Ureter (tissue), 1 donor: ENCODE results near the gene CRACR2B. TPM values are rescaled to one million over a fixed set of nuclear protein-coding genes. Genes with fewer than 3 reads are reported as not detected.

Experiments used
- DNase-seq: peaks from one replicate; pipeline ENCODE4 v3.0.0-alpha.2; 2020; ENCODE audit warnings: low spot score
- total RNA-seq: library from RNA; stranded (reverse); gene quantifications from one replicate; pipeline ENCODE4 v1.2.4, GENCODE V29; 2023
- donor health status: DM: yes; HTN: yes; CAD: no.

CRACR2B gene
- total RNA-seq, 1 donor from 2014 or later: 45.8 TPM

DNA sequence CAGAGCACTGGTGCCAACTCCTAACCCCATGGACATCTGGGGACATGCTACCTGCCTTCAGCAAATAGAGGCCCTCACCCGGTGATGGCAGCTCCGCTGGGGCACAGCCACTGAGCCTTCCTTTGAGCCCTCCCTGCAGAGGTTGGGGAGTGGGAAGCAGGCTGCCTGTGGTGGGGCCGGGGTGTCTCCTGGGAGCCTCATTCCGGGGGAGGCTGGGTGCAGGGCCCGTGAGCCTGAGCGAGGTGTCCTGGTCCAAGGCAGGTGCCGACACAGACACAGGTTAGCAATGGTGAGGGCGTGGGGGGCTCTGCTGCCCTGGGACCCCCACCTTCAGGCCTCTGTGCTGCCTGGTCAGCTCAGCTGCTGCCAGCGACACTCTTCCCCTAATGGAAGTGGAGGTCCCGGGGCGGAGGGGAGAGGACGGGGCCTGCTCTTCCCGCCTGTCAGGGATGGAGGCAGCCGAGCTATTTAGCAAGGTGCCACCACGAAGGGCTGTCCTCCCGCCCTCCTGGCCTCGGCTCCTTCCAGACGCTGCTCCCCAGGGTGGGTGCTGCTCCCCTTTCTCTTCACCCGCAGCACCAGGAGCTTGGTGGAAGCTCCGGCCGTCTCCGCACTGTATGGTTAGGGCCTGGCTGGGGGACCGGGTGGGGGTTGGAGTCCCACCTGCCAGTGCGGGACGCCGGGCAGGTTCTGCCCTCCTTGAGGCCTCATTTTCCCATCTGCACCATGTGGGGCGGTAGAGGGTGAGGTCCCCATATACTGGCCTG is 26.1 kb downstream of the CRACR2B start:
- DNase-seq: no peak

DNA sequence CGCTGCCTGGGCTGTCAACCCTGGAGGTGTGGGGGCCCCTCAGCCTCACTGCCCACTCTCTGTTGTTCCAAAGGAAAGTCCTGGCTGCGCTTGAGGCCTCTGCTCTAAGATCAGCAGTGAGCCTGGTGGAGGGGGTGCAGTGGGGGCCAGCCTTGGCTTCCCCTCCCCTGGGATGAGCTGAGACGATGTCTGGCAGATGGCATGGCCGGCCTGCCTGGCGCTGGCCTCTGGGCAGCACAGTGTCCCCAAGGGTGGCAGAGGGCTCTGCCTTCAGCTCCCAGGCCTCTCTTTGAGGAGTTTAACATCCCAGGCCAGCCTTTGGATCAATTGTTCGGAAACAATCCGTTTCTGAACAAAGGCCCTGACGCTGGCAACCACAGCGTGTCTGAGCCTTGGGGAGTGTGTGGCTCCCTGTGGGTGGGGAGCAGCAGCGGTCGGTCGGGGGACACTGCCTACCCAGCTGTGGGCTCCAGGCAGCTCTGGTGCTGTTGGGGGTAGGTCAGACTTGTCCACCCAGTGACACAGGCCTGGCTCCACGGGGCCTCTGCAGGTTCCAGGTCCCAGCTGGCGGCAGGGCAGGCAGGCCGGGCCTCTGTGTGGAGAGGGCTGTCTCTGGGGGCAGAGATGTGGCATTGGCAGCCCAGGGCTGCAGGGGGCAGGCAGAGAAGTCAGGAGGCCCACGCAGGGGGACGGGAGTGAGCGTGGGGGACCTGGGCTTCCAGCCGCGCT is 27.0 kb downstream of the CRACR2B start:
- no peak for DNase-seq

DNA sequence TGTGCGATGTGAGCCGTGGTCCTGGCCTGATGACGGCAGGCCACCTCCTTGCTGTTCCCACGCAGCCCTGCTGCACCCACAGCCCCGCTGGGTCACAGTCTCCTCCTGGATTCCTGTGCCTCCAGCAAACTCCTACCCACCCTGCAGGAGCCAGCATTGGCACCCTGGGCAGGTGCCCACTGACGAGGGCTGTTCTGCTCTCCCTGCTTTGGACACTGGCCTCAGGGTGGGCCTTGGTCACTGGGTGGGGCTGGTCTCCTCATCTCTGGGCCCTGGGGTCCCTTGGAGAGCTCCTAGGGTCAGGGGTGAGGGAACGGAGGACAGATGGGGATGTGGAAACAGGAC is 27.6 kb downstream of the CRACR2B start:
- no peak for DNase-seq

DNA sequence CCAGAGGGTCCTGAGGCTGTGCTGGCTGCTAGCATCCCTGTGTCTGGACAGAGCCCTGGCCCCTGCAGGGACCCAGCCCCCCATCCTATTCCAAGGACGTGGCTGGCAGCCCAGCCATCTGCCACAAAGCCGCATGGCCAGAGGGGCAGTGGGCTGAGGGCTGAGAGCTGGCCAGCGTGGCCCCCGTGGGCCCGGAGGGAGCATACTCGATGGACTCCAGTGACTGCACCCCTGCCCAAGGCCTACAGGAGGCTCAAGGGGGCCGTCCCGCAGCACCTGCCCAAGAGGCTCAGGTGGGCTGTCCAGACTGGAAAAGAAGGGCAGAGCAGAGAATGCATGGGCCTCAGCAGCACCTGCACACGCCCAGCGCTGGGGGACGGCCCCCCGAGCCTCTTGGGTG is 28.1 kb downstream of the CRACR2B start:
- no peak for DNase-seq

DNA sequence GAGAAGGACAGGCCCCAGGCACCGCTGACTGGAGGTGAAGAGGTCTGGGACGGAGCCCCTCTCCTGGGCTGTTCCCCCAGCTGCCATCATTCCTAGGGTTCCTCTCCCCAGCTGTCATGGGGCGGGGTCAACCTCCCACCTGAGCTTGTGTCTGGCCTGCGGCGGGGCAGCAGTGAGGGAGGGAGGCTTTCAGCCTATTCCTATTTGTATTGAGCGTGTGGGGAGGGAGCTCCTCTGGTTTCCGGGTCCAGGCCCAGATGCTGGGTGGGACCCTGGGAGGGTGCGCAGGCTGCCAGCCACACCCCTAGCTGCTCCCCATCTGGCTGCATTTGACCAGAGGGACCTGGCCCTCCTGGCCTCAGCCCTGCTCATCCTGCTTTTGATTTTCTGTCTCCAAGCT is 28.7 kb downstream of the CRACR2B start:
- DNase-seq: no peak

DNA sequence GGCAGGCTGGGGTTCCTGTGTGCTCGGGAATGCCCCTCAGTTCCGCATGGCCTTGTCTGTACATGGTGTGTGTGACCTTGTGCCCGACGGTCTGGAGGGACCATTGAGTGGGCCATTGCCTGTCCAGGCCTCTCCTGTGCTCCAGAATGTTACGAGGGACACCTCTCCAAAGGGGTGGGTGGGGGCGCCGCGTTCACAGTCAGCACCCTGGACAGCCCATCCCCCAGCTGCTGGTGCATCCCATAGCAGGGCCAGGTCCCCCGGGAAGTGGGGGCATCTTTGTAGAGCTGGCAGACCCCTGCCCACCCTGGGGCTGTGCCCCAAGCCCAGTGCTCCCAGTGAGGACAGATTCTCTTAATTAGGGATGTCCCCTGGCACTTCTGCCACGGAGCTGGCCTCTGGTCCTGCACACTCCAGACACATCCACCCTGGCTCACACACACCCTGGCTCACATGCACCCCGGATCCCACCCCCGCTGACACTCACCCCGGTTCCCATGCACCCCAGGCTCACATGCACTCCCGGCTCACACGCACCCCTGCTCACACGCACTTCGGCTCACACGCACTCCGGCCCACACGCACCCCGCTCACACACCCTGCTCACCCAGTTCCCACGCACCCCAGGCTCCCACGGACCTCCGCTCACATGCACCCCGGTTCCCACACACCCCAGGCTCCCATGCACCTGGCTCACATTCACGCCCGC is 30.5 kb downstream of the CRACR2B start:
- DNase-seq: no peak

DNA sequence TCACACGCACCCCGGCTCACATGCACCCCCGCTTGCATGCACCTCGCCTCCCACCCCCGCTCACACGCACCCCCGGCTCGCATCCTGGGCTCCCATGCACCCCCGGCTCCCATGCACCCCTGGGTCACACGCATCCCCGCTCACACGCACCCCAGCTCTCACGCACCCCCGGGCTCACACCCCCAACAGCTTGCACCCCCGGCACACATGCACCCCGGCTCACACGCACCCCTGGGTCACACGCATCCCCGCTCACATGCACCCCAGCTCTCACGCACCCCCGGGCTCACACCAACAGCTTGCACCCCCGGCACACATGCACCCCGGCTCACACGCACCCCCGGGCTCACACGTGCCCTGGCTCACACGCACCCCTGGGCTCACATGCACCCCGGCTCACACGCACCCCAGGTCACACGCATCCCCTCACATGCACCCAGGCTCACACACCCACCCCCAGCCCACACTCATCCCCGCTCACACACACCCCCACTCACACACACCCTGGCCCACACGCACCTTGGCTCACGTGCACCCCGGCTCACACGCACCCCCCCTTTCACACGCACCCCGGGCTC is 31.1 kb downstream of the CRACR2B start:
- no peak for DNase-seq

DNA sequence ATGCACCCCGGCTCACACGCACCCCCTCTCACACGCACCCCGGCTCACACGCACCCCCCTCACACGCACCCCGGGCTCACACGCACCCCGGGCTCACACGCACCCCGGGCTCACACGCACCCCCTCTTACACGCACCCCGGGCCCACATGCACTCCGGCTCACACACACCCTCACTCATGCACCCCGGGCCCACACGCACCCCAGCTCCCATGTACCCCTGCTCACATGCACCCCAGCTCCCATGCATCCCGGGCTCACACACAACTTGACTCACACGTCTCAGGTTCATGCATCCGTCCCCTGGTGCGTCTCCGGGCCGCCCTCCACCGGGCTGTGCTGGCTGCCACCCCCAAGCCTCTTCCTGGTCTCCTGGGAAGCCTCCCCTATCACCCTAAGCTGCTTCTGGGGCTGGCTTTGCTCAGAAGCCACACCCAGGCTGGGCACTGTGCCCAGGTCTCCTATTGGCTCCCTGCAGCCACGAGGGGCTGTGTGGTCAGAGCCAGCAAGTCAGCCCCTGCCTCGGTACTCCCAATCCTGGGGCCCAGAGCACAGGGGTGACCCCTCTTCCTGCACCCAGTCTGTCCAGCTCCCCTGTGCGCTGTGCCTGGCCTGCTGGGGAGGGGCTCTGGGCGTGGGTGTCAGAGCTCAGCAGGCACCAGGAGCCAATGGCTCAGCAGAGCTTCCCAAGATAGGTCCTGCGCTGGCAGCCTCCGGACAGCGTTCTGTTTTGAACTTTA is 31.8 kb downstream of the CRACR2B start:
- DNase-seq: peak; percentile 89

DNA sequence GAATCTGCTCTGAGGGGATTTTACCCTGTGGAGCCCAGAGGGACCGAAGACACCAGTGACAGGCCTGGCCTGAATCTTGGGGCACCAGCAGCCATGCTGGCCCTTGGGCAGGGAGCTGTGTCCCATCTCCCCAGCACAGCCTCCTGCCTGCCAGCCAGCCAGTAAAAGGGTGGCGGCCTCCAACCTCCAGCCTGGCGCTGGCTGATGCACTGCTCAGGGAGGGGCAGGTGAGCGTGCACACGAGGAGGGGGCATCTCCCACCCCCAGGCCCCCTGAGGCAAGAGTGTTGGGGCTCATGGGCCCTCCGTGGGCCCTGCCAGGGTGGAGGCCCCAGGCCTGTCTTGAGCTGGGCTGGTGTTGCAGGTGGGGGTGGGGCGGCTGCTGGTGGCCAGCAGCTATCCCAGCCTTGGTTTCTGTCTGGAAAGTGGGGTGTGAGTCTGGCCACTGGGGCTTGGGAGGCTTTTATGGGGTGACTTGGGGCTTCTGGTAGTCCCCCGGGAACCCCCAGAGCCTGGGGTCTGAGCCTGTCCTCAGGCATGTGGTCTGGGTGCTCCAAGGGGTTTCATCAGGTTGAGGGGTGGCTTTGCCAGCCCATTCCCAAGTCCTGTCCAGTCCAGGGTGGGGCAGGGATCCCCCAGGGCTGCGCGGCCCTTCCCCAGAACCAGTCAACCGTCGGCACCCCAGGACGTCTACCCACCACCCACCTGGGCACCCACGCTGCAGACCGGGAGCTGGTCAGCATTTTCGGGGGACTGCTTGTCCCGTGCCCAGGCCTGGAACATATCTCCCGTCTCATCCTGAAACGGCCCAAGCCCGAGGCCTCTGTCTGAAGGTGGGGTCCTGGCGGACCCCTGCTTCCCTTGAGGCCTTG is 32.8 kb downstream of the CRACR2B start:
- no peak for DNase-seq

DNA sequence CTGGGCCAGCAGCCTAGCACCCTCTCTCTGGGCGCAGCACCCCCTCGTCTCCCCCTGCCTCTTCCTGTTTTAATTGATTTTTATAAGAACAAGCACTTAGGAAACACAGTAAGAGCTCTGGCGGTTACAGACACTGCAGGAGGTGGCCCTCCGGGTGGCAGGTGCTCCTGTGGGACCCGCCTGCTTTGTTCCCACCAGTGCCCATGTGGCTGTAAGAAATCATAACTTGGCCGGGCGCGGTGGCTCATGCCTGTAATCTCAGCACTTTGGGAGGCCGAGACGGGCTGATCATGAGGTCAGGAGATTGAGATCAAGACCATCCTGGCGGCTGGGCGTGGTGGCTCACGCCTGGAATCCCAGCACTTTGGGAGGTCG is 33.4 kb downstream of the CRACR2B start:
- no peak for DNase-seq

DNA sequence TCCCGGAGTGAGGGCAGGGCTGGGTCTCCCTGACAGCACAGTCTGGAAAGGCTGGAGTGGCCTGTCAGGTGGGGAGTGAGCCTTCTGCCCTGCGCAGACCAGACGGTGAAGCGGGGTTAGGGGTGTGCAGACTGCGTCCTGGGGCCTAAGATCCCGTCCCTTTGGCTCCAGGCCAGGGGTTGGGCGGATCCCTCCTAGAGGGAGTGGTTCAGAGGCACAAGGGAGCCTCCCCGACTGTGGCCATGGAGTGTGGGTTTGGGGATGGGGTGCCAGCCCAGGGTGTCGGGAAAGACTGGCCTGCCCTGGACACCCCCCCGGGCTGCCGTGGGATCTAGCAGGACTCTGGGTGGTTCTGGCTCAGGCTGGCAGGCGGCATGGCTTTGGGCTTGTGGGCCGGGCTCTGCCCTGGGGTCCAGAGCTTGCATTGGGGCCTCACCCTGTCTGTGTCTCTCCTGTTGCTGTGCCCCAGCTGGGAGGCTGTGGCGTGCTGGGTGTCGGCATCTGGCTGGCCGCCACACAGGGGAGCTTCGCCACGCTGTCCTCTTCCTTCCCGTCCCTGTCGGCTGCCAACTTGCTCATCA is 34.5 kb downstream of the CRACR2B start:
- no peak for DNase-seq

DNA sequence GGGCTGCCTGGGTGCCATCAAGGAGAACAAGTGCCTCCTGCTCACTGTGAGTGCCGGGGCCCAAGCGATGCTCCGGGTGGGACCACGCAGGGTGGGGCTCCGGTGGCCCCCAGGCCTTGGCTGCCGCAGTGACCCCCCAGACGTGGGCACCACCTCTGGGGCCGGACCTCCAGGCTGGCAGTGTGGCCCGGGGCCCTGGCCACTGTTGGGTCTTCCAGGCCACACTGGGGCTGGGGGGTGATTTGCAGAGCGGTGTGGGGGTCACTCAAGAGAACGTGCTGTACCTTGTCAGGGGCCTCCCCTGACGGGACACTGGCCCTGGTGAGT is 34.9 kb downstream of the CRACR2B start:
- no peak for DNase-seq

DNA sequence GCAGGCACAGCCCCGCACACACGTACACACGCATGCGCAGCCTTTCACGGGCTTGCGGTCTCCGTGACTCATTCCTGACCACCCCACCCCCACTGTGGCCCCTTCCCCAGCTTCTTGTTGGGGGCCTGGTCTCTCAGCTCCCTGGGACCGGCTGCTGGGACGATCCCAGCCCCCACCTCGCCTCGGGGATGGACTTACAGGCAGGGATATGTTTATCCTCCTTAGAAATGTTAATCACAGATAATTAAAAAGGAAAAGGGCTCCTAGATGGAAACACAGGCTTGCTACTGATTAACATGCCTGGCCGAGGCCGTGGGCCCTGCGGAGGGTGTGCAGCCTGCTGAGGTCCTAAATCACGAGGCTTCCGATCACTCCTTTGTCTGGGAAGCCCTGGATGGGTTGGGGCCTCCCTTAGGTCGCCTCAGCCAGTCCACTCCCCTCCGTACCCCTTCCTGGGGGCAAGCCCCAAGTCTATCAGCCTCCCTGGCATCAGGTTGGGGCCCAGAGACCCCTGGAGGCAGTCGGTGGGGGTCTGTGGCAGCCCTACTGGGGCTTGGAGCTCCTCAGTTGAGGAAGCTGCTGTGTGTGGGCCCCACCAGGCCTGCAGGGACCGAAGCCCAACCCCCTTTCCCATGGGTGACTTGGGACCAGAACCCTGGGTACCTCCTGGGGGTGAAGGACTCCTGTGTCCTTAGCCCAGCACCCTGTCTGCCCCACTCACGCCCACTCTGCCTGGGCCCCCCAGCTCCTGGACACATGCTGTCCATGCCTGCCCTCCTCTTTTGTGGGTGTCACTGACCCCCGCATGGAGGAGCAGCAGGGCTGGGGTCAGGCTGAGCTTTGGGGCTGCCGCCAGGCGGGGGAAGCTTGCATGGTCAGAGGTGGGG is 35.5 kb downstream of the CRACR2B start:
- DNase-seq: no peak

DNA sequence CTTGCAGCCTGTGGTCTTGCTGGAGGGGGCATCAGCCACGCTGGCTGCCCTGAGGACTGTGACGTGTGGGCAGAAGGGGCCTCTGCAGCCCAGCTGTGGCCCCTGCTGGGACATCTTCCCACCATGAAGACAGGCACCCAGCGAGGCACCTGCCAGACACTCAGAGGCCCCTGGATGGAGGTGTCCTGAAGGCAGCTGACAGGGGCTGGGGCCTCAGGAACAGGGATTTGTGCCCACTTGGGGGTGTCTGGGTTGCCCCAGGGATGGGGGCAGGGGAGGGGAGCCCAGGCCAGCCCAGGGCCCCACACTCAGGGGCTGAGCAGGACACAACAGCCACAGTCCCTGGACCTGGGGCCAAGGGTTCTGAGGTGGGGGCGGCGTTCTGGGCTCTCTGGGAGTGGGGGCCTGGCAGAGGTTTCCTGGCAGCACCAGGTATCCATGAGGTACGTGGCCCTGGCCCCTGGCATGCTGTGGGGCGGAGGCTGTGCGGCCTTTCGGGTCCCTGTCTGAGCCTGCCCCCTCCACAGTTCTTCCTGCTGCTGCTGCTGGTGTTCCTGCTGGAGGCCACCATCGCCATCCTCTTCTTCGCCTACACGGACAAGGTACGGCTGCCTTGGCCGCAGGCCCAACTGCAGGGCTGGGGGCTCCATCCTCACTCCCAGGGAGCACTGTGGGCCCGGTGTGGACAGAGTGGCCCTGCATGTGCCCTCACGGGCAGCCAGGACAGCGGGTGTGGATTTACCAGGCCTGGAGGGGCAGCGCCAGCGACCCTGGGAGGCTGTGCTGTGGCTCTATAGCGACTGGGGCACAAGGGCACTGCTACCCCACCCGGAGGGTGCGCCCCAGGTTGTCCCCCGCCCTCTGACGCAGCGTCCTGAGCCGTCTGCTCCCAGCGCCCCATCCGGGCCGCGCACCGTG is 36.5 kb downstream of the CRACR2B start:
- no peak for DNase-seq

DNA sequence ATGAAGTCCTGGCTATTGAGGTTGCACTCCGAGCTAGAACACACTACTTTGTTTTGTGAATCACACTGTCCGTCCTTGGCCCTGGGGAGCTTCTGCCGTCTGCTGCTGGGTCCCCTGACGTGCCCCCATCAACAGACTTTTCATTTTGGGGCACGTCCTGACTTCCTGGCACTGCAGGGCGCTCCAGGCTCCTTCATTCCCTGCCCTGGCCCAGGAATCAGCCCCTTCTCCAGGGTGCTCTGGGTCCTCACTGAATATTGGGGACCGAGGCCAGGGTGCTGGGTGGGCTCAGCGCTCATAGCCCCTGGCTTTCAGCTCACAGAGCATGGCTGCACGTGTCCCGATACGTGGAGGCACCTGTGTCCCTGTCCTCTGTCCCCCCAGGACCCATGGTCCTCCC is 37.2 kb downstream of the CRACR2B start:
- no peak for DNase-seq

DNA sequence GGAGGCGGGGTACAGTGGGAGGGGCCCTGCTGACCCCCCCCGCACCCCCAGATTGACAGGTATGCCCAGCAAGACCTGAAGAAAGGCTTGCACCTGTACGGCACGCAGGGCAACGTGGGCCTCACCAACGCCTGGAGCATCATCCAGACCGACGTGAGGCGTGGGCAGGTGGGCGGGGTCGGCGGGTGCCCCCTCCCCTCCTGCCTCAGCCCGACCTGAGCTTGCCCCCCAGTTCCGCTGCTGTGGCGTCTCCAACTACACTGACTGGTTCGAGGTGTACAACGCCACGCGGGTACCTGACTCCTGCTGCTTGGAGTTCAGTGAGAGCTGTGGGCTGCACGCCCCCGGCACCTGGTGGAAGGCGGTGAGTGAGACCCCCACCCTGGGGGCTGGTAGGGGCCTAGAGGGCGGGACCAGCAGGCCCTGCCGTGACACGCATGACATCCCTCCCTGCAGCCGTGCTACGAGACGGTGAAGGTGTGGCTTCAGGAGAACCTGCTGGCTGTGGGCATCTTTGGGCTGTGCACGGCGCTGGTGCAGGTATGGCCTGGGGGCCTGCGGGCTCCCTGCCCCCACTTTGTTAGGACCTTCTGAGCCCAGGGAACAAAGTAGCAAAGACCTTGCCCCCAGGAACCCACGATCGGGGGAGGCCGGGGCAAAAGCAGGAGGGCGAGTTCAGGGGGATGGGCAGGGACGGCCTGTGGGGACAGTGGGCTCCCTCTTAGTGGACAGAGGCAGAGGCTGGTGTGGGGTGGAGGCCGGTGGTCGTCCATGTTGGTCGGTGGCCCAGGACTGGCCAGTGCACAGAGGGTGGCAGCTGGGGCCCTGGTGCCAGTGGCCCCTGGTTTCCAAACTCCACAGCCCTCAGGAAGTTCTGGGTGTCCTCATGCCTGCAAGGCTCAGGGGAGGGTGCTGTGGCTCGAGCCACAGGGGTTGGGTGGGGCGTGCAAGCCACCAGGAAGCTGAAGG is 38.0 kb downstream of the CRACR2B start:
- DNase-seq: no peak

DNA sequence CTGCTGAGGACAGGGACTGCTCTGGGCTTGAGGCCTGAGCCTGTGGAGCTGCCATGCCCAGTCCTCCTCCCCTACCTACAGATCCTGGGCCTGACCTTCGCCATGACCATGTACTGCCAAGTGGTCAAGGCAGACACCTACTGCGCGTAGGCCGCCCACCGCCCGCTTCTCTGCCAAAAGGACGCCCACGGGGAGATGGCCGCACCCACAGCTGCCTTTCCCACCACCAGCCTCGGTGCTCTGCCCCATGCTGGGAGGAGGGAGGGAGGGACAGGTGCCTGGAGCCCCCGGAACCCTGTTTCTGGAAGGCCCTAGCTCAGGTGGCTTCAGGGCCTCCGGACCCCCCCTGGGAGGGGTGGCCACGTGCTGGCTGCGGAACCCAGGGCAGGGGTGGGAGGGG is 38.8 kb downstream of the CRACR2B start:
- DNase-seq: no peak
